KMS-11 (cell line): Measurements from ENCODE around the gene LFNG.

ENCODE experiments used
- H2AFZ ChIP-seq: fragments of 200-600 bp; sonication (generic); 2 replicates; pipeline ENCODE4 v1.6.1; 2016; ENCODE audit warnings: antibody characterized with exemption, mixed run types, low read depth
- H3K27ac ChIP-seq: fragments of 200-600 bp; sonication (generic); 2 replicates; pipeline ENCODE4 v1.6.1; 2016; ENCODE audit warnings: mild to moderate bottlenecking, mixed run types
- H3K27me3 ChIP-seq: fragments of 200-600 bp; sonication (generic); 2 replicates; pipeline ENCODE4 v1.6.1; 2017; ENCODE audit warnings: mild to moderate bottlenecking, low read depth, mixed run types, moderate library complexity; ENCODE audit not compliant: insufficient read depth
- H3K36me3 ChIP-seq: fragments of 200-600 bp; sonication (generic); 2 replicates; pipeline ENCODE4 v1.6.1; 2017; ENCODE audit warnings: mild to moderate bottlenecking, mixed run types; ENCODE audit not compliant: insufficient read depth
- H3K4me1 ChIP-seq: fragments of 200-600 bp; sonication (generic); 2 replicates; pipeline ENCODE4 v1.6.1; 2016; ENCODE audit warnings: mild to moderate bottlenecking, low read depth, mixed run types; ENCODE audit not compliant: poor library complexity, severe bottlenecking
- H3K4me2 ChIP-seq: fragments of 200-600 bp; sonication (generic); 2 replicates; pipeline ENCODE4 v1.7.0; 2016; ENCODE audit warnings: mild to moderate bottlenecking, mixed run types
- H3K4me3 ChIP-seq: fragments of 200-600 bp; sonication (generic); IDR thresholded peaks from 2 replicates; pipeline ENCODE4 v1.6.1; 2017; ENCODE audit warnings: low read depth, low read length, mixed read lengths; ENCODE audit not compliant: insufficient read depth
- H3K79me2 ChIP-seq: fragments of 200-600 bp; sonication (generic); 2 replicates; pipeline ENCODE4 v1.6.1; 2016; ENCODE audit warnings: low read depth, mixed run types; ENCODE audit not compliant: insufficient read depth
- H3K9ac ChIP-seq: fragments of 200-600 bp; sonication (generic); 2 replicates; pipeline ENCODE4 v1.6.1; 2016; ENCODE audit warnings: mild to moderate bottlenecking, mixed run types
- H4K20me1 ChIP-seq: fragments of 200-600 bp; sonication (generic); 2 replicates; pipeline ENCODE4 v1.6.1; 2016; ENCODE audit warnings: mild to moderate bottlenecking, mixed run types; ENCODE audit not compliant: insufficient read depth
- CTCF ChIP-seq: fragments of 200-600 bp; sonication (generic); conservative IDR thresholded peaks from 2 replicates; pipeline ENCODE4 v1.6.1; 2017; ENCODE audit warnings: low read depth, mild to moderate bottlenecking, antibody characterized with exemption, low read length, moderate library complexity, mixed read lengths

Gene LFNG

GRCh38 chr7:2499181-2499580 is 20.4 kb upstream of the LFNG start:
- Histone ChIP-seq H3K4me2 (no peak overlapping the region), H3K9ac (no peak overlapping the region), H2AFZ (no peak overlapping the region), H3K27me3 (peaks cover 83% of the 10 kb centered on the region), H3K4me3 (no peak overlapping the region), H3K36me3 (no peaks in the 10 kb centered on the region), H3K4me1 (no peaks in the 10 kb centered on the region), H3K27ac (no peak overlapping the region), H4K20me1 (no peaks in the 10 kb centered on the region), H3K79me2 (no peaks in the 10 kb centered on the region)
- no peak for TF ChIP-seq CTCF

- Histone ChIP-seq H3K4me3 (no peak overlapping the region), H3K4me2 (no peak overlapping the region), H3K9ac (no peak overlapping the region), H4K20me1 (no peaks in the 10 kb centered on the region), H3K27ac (no peak overlapping the region), H2AFZ (no peak overlapping the region), H3K79me2 (no peaks in the 10 kb centered on the region), H3K27me3 (peaks cover 80% of the 10 kb centered on the region), H3K4me1 (no peaks in the 10 kb centered on the region), H3K36me3 (no peaks in the 10 kb centered on the region)
- no peak for TF ChIP-seq CTCF
These were observed 19.7 kb upstream of the LFNG start for GRCh38 chr7:2499719-2500430.

- H3K27ac ChIP-seq = no peak overlapping the region
- H3K27me3 ChIP-seq = peaks cover 74% of the 10 kb centered on the region
- no peaks in the 10 kb centered on the region for H4K20me1 ChIP-seq
- H3K4me1 ChIP-seq = no peaks in the 10 kb centered on the region
- H3K4me2 ChIP-seq = no peak overlapping the region
- TF ChIP-seq CTCF = no peak
- H3K9ac ChIP-seq = no peak overlapping the region
- no peak overlapping the region for H3K4me3 ChIP-seq
- no peaks in the 10 kb centered on the region for H3K36me3 ChIP-seq
- H2AFZ ChIP-seq = no peak overlapping the region
- no peaks in the 10 kb centered on the region for H3K79me2 ChIP-seq
These were observed 18.9 kb upstream of the LFNG start for GRCh38 chr7:2500701-2501100.

GRCh38 chr7:2501947-2502646 is 17.5 kb upstream of the LFNG start:
- TF ChIP-seq CTCF = no peak
- H4K20me1 ChIP-seq = no peaks in the 10 kb centered on the region
- H3K4me3 ChIP-seq = no peak overlapping the region
- H2AFZ ChIP-seq = no peak overlapping the region
- H3K27me3 ChIP-seq = peaks cover 60% of the 10 kb centered on the region
- H3K36me3 ChIP-seq = no peaks in the 10 kb centered on the region
- no peaks in the 10 kb centered on the region for H3K79me2 ChIP-seq
- no peak overlapping the region for H3K9ac ChIP-seq
- H3K27ac ChIP-seq = no peak overlapping the region
- H3K4me2 ChIP-seq = no peak overlapping the region
- no peaks in the 10 kb centered on the region for H3K4me1 ChIP-seq
